SIG-M5 (cell line): ENCODE measurements around the gene GAS7.
"Not testable (repeated sequence)": the region's sequence is repeated elsewhere in the genome, so short reads cannot be mapped to it uniquely, and the experiment has no call there.

Experiments used
- DNase-seq: peaks from one replicate; lab custom pipeline; 2025; lab: John Stamatoyannopoulos, UW

The GAS7 gene

GRCh38 chr17:10109146-10109545 lies 89.3 kb downstream of the GAS7 start:
- no peak for DNase-seq

- no peak for DNase-seq
Observed at GRCh38 chr17:10107316-10108165, 90.9 kb downstream of the GAS7 start.

GRCh38 chr17:10106067-10106466 lies 92.3 kb downstream of the GAS7 start:
- DNase-seq: no peak

GRCh38 chr17:10105513-10106001 lies 92.8 kb downstream of the GAS7 start:
- DNase-seq: no peak

- no peak for DNase-seq
Observed at GRCh38 chr17:10103712-10104111, 94.7 kb downstream of the GAS7 start.

- no peak for DNase-seq
Observed at GRCh38 chr17:10102817-10103216, 95.6 kb downstream of the GAS7 start.

GRCh38 chr17:10099051-10099571 lies 99.3 kb downstream of the GAS7 start:
- DNase-seq: no peak

GRCh38 chr17:10096596-10096995 lies 101.8 kb downstream of the GAS7 start:
- no peak for DNase-seq

- not testable (repeated sequence) for DNase-seq
Observed at GRCh38 chr17:10095295-10095694, 103.1 kb downstream of the GAS7 start.

- no peak for DNase-seq
Observed at GRCh38 chr17:10094797-10095196, 103.6 kb downstream of the GAS7 start.

- DNase-seq: no peak
Observed at GRCh38 chr17:10092595-10092994, 105.8 kb downstream of the GAS7 start.

- no peak for DNase-seq
Observed at GRCh38 chr17:10091046-10091445, 107.4 kb downstream of the GAS7 start.

- no peak for DNase-seq
Observed at GRCh38 chr17:10089196-10089804, 109.1 kb downstream of the GAS7 start.

- no peak for DNase-seq
Observed at GRCh38 chr17:10088444-10088843, 110.0 kb downstream of the GAS7 start.

- DNase-seq: no peak
Observed at GRCh38 chr17:10087355-10087754, 111.1 kb downstream of the GAS7 start.

GRCh38 chr17:10083864-10084263 lies 114.5 kb downstream of the GAS7 start:
- DNase-seq: no peak

GRCh38 chr17:10082795-10083194 lies 115.6 kb downstream of the GAS7 start:
- no peak for DNase-seq

GRCh38 chr17:10081571-10082169 lies 116.7 kb downstream of the GAS7 start:
- DNase-seq: no peak

GRCh38 chr17:10077561-10078299 lies 120.7 kb downstream of the GAS7 start:
- DNase-seq: no peak

GRCh38 chr17:10075919-10076318 lies 122.5 kb downstream of the GAS7 start:
- DNase-seq: no peak

- DNase-seq: no peak
Observed at GRCh38 chr17:10073941-10074340, 124.5 kb downstream of the GAS7 start.
